ENCODE measurements around the gene SLC11A2.
"Not testable (repeated sequence)": the region's sequence is repeated elsewhere in the genome, so short reads cannot be mapped to it uniquely, and the experiment has no call there.

SLC11A2 gene

GRCh38 chr12:51025338-51025835 is 797 bp downstream of the SLC11A2 start:
- DNase-seq (ENCODE audit: low spot score) = no peak

- DNase-seq (ENCODE audit: low spot score) = no peak
These were observed 2.4 kb downstream of the SLC11A2 start for GRCh38 chr12:51023625-51024382.

GRCh38 chr12:51021694-51022093 is 4.5 kb downstream of the SLC11A2 start:
- no peak for DNase-seq (ENCODE audit: low spot score)

GRCh38 chr12:51020448-51021182 is 5.6 kb downstream of the SLC11A2 start:
- no peak for DNase-seq (ENCODE audit: low spot score)

- DNase-seq (ENCODE audit: low spot score) = no peak
These were observed 6.3 kb downstream of the SLC11A2 start for GRCh38 chr12:51019927-51020326.

GRCh38 chr12:51018956-51019355 is 7.2 kb downstream of the SLC11A2 start:
- no peak for DNase-seq (ENCODE audit: low spot score)

- DNase-seq (ENCODE audit: low spot score) = no peak
These were observed 8.7 kb downstream of the SLC11A2 start for GRCh38 chr12:51017452-51017851.

DNA sequence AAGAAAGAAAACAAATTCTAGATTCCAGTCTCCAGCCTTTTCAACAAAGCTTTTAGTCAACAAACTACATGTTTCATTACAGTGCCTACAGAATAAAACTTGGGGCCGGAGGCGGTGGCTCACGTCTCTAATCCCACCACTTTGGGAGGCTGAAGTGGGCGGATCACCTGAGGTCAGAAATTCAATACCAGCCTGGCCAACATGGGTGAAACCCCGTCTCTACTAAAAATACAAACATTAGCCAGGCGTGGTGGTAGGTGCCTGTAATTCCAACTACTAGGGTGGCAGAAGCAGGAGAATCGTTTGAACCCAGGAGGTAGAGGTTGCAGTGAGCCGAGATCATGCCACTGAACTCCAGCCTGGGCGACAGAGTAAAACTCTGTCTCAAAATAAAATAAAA is 11.7 kb downstream of the SLC11A2 start:
- DNase-seq (ENCODE audit: low spot score) = not testable (repeated sequence)

GRCh38 chr12:51013441-51013840 is 12.7 kb downstream of the SLC11A2 start:
- no peak for DNase-seq (ENCODE audit: low spot score)

- DNase-seq (ENCODE audit: low spot score) = no peak
These were observed 13.5 kb downstream of the SLC11A2 start for GRCh38 chr12:51012570-51013236.

- no peak for DNase-seq (ENCODE audit: low spot score)
These were observed 14.2 kb downstream of the SLC11A2 start for GRCh38 chr12:51011955-51012354.

DNA sequence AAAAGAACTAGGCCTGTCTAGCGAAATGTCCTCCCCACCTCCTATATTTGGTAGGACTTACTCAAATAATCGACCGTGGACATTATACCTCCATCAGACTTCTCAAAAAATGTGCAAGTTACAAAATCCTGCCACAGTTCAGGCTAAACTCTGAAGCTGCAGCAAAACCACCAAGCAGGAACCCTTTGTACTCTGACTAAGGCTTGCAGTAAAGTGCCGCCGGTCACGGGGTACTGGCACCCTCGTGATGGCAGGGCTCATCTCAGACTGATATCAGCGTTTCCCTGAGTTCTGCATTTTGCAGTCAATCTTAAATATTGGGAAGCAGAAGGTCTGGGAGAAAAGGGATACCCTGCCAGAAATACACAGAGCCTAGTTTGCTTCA is 17.1 kb downstream of the SLC11A2 start:
- DNase-seq (ENCODE audit: low spot score) = no peak

GRCh38 chr12:51008329-51009055 is 17.7 kb downstream of the SLC11A2 start:
- no peak for DNase-seq (ENCODE audit: low spot score)

DNA sequence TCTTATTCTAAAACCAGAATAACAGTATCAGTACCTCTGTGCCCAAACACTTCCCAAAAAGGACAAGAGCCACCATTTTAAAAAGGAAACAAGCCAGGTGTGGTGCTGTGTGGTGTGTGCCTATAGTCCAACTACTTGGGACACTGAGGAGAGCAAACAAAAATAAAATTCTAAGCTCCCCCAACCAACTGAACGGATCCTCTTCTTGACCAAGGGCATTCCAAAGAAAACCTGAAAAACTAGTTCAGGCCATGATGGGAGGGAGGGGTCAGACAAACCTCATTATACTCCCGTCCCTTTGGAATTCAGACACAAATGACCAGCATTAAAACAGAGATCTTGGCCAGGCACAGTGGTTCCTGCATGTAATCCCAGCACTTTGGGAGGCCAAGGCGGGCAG is 20.5 kb downstream of the SLC11A2 start:
- no peak for DNase-seq (ENCODE audit: low spot score)

DNA sequence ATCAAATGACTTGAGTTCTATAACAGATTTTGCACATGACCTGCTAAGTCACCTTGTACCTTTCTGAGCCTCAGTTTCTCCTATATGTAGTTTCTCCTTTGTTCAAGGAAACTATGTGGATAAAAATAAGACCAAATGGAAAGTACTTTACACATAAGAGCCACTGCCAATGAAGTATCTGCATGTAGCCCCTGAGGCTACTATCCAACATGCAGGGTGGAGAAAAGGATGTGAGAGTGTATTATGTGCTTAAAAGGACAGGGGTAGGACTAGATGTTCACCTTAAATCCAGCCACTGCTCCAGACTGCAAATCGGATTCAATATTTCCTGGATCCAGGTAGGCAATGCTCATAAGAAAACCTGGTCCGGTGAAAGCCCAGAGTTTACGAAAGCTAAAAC is 21.2 kb downstream of the SLC11A2 start:
- DNase-seq (ENCODE audit: low spot score) = no peak

DNA sequence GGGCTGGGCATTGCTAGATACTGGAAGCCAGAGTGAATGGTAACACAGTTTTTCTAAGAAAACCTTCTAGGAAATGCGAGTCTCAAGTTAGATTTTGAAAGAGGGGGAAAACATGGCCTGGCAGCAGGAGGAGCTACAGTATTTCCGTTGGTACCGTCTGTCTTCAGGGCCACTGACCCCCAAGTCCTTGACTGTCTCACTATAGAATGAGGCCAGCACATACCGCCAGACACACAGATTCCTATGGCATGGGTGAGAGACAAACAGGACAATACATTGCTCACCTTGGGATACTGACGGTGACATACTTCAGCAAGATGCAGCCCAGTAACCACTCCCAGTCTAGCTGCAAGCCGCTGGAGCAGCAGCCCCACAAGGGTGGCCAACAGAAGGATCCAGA is 21.7 kb downstream of the SLC11A2 start:
- no peak for DNase-seq (ENCODE audit: low spot score)

GRCh38 chr12:51001799-51002198 is 24.4 kb downstream of the SLC11A2 start:
- DNase-seq (ENCODE audit: low spot score) = no peak

- DNase-seq (ENCODE audit: low spot score) = peak; percentile 51
These were observed 25.9 kb downstream of the SLC11A2 start for GRCh38 chr12:51000245-51000644.

DNA sequence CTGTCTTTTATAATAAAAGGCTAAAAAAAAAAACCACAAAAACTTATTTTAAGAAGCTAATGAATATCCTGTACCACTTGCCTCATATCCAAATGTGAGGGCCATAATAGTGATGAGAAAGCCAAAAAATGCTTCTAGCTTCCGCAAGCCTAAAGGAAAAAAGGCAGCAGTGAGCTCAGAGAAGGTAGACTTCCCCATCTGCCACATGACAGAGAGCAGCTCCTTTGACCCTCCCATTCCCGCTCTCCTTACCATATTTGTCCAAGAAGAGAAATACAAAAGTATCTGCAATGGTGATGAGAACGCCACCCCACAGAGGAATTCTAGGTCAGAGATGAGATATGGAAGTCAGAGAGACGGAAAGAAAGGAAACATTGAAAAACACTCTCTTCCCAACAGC is 27.1 kb downstream of the SLC11A2 start:
- DNase-seq (ENCODE audit: low spot score) = no peak

DNA sequence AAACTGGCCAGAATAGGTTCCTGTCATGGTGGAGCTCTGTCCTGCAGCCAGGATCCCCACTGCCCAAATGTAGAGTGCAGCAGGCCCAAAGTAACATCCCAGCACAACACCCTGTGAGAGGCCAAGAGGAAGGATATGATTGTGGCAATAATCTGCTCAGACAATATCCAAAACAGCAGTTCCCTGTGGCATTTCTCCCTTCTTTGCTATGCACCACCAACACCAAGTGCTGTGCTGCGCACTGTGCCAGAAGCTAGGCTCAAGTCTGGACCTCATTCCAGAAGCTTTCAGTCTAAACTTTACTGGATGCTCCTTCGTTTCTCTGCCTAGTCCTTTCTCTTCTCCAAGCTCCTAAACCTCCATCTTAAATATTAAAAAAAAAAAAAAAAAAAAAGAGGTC is 33.4 kb downstream of the SLC11A2 start:
- no peak for DNase-seq (ENCODE audit: low spot score)

- DNase-seq (ENCODE audit: low spot score) = no peak
These were observed 34.9 kb downstream of the SLC11A2 start for GRCh38 chr12:50991291-50991690.

DNA sequence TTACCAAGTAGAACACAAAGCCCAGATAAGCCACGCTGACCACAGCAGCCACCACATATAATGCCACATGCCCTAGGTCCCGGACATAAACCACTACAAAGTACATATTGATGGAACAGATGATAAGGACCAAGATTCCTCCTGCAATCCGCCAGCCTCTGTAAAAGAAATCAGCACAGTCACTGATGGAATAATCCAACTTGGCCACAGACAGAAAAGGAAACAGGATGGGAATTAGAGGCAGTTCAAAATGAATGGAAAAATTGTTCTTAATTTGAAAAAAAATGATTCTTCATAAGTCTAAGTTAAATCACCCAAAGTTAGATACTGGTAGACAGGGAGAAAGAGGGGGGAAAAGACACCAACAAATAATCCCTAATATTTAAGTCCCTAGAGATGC is 35.4 kb downstream of the SLC11A2 start:
- no peak for DNase-seq (ENCODE audit: low spot score)

Data from GM03348 (cell line).